Measurements from ENCODE around the gene ENTHD1.
"Not testable (repeated sequence)": the region's sequence is repeated elsewhere in the genome, so short reads cannot be mapped to it uniquely, and the experiment has no call there.

DNA sequence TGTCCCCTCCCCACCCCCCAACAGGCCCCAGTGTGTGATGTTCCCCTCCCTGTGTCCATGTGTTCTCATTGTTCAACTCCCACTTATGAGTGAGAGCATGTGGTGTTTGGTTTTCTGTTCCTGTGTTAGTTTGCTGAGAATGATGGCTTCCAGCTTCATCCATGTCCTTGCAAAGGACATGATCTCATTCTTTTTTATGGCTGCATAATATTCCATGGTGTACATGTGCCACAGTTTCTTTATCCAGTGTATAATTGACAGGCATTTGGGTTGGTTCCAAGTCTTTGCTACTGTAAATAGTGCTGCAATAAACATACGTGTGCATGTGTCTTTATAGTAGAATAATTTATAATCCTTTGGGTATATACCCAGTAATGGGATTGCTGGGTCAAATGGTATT lies 159.5 kb downstream of the ENTHD1 start:
- TF ChIP-seq, protein P1, sequence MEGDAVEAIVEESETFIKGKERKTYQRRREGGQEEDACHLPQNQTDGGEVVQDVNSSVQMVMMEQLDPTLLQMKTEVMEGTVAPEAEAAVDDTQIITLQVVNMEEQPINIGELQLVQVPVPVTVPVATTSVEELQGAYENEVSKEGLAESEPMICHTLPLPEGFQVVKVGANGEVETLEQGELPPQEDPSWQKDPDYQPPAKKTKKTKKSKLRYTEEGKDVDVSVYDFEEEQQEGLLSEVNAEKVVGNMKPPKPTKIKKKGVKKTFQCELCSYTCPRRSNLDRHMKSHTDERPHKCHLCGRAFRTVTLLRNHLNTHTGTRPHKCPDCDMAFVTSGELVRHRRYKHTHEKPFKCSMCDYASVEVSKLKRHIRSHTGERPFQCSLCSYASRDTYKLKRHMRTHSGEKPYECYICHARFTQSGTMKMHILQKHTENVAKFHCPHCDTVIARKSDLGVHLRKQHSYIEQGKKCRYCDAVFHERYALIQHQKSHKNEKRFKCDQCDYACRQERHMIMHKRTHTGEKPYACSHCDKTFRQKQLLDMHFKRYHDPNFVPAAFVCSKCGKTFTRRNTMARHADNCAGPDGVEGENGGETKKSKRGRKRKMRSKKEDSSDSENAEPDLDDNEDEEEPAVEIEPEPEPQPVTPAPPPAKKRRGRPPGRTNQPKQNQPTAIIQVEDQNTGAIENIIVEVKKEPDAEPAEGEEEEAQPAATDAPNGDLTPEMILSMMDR (IDR thresholded peaks at IDR 0.05): not testable (repeated sequence)
- TF ChIP-seq POLR2AphosphoS5 (IDR thresholded peaks at IDR 0.05): not testable (repeated sequence)
